ENCODE results near the gene MRPL18. TPM values are rescaled to one million over a fixed set of nuclear protein-coding genes. Genes with fewer than 3 reads are reported as not detected.
"Not testable (repeated sequence)": the region's sequence is repeated elsewhere in the genome, so short reads cannot be mapped to it uniquely, and the experiment has no call there.

MRPL18 gene
- 119 TPM for total RNA-seq

DNA sequence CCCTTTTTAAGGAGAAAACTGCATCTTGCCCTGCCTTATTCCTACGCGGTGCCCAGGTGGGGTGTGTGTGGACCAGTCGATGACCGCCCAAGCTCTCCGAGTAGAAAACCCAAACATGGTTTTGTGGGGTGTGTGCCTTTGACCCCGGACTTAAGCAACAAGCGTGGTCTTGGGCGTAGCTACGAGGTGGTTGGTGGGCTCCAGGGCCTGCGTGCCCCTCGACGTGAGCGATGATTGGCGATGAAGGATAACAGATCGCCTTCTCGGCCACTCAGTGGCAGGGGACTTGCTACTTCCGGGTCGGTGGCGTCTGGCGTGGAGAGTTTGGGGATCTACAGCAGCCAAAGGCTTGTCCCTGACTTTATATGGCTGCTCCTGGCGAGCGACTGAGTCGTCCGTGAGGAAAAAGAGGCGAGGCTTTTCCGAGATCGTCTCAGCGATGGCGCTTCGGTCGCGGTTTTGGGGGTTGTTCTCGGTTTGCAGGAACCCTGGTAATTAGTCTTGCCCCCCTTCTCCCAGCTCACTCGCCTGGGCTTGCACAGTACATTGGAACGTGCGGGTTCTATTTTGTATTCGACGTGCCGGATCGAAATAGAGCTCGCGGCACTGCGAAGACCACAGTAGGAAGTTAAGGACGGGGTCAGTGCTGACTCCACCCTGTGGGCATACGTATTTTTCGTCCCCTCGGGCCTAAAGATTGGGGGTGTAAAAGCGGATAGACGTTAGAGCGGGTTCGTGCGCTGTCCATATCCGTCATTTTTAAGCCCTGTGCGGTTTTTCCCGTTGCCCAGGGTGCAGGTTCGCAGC is at the start of gene MRPL18:
Gene MRPL18, plus strand, starts transcription at position 319 of the 807 bp plus-strand sequence. Its CDS starts 121 bp downstream, at position 440.
- Histone ChIP-seq H3K4me1 (peaks cover 11 to 36% of the 10 kb centered on the region in 2 donors), H3K36me3 (peaks cover 4 to 32% of the 10 kb centered on the region in 2 donors), H3K4me3 (peak within 1 kb of the TSS; percentile 68 to 85), H3K9me3 (no peaks in the 10 kb centered on the region), H3K27me3 (no peaks in the 10 kb centered on the region), H3K27ac (peak within 1 kb of the TSS; percentile 93 to 98)
- DNase-seq (ENCODE audit: low spot score in 2 of 2) = peak; percentile 86 to 97
- intact Hi-C loops (cut with DNase I) = loop anchor here (1.0 to 2.0 kb wide), 3 partner anchors 62 to 152 kb away; no protein-coding TSS in a partner anchor
- TF ChIP-seq CTCF (IDR thresholded peaks at IDR 0.05) = no peak

GRCh38 chr6:159742165-159742564 is 48.1 kb upstream of the MRPL18 start:
- DNase-seq (ENCODE audit: low spot score in 2 of 2) = no peak
- TF ChIP-seq CTCF (IDR thresholded peaks at IDR 0.05) = no peak
- no peaks in the 10 kb centered on the region for H3K27me3 ChIP-seq
- H3K27ac ChIP-seq = no peak overlapping the region
- H3K36me3 ChIP-seq = peaks cover 65 to 76% of the 10 kb centered on the region in 2 donors
- H3K4me1 ChIP-seq = peaks cover 0 to 3% of the 10 kb centered on the region in 2 donors
- intact Hi-C loops (cut with DNase I) = no loop called here
- no peaks in the 10 kb centered on the region for H3K9me3 ChIP-seq
- no peak overlapping the region for H3K4me3 ChIP-seq

DNA sequence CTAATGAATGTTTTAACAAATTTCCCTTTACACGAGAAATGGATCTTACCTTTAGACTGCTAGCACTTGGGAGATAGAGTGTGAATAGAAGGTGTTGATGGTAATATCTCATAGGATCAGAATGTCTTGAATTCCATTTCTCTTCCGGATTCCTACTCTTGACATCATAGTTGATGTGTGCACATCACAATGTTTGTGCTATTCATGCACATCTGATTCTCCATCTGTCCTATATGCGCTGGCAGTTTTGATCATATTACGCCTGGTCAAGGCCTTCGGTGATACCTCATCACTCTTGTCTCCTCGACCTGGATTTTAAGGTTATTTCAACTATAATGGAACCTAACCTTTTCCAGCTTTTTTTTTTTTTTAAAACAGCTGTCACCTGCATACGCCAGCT is 45.2 kb upstream of the MRPL18 start:
- Histone ChIP-seq H3K36me3 (peaks cover 86 to 93% of the 10 kb centered on the region in 2 donors), H3K4me1 (no peaks in the 10 kb centered on the region), H3K9me3 (no peaks in the 10 kb centered on the region), H3K27me3 (no peaks in the 10 kb centered on the region), H3K4me3 (no peak overlapping the region), H3K27ac (no peak overlapping the region)
- no peak for TF ChIP-seq CTCF (IDR thresholded peaks at IDR 0.05)
- intact Hi-C loops (cut with DNase I) = no loop called here
- DNase-seq (ENCODE audit: low spot score in 2 of 2) = no peak

DNA sequence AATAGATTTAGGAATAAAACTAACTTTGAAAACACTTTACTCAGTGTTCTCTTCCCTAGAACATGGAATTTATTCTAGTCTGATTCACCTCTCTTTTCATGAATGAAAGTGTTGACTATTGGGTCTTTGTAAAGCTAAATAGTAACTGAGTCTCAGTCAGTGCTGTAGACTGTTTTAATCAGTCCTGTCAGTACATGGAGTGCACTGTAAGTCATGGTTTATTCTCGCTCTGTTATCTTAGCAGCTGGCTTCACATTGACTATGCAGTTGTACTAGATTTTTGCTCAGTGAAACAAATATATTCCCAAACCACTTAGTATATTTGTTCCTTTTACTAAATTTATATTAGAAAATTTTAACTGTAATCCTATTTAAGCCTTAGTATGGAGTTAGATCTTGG is 43.5 kb upstream of the MRPL18 start:
- Histone ChIP-seq H3K27ac (no peak overlapping the region), H3K27me3 (no peaks in the 10 kb centered on the region), H3K4me3 (no peak overlapping the region), H3K36me3 (peaks cover 74 to 97% of the 10 kb centered on the region in 2 donors), H3K4me1 (no peaks in the 10 kb centered on the region), H3K9me3 (no peaks in the 10 kb centered on the region)
- no peak for TF ChIP-seq CTCF (IDR thresholded peaks at IDR 0.05)
- intact Hi-C loops (cut with DNase I) = no loop called here
- no peak for DNase-seq (ENCODE audit: low spot score in 2 of 2)

- peaks cover 74 to 95% of the 10 kb centered on the region in 2 donors for H3K36me3 ChIP-seq
- intact Hi-C loops (cut with DNase I); DNase-seq (ENCODE audit: low spot score in 2 of 2): not testable (repeated sequence)
Observed at GRCh38 chr6:159748127-159748526, 42.1 kb upstream of the MRPL18 start.

DNA sequence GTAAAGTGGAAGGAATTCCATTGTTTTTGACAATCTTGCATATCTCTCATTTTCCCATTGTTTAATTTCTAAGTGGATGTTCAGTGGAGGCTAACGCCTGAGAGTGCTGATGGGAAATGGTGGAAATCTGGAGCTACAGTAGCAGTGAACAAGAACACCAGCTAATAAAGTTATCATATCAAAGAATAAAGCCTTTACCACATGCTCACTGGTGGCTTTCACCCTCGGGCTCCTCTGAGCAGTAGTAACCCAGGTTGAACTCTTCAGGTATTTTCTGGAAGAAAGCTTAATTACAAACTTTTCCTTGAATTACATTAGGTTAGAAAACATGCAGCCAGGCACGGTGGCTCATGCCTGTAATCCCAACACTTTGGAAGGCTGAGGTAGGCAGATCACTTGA is 38.8 kb upstream of the MRPL18 start:
- Histone ChIP-seq H3K4me3 (no peak overlapping the region), H3K9me3 (no peaks in the 10 kb centered on the region), H3K4me1 (peaks cover 0 to 4% of the 10 kb centered on the region in 2 donors), H3K27ac (no peak overlapping the region), H3K36me3 (peaks cover 70 to 90% of the 10 kb centered on the region in 2 donors), H3K27me3 (no peaks in the 10 kb centered on the region)
- DNase-seq (ENCODE audit: low spot score in 2 of 2) = no peak
- no peak for TF ChIP-seq CTCF (IDR thresholded peaks at IDR 0.05)
- intact Hi-C loops (cut with DNase I) = loop anchor here (5.0 kb wide), 1 partner anchor 36 kb away; the partner anchor contains the start of gene TCP1

More at GRCh38 chr6:159748127-159748526, 42.1 kb upstream of the MRPL18 start:
- not testable (repeated sequence) for H3K4me1 ChIP-seq, H3K27me3 ChIP-seq, H3K4me3 ChIP-seq, H3K9me3 ChIP-seq, H3K27ac ChIP-seq

Data from ascending aorta (tissue), 2 donors.